Measurements from ENCODE around the gene ECM1.

- TF ChIP-seq CTCF (conservative IDR thresholded peaks at IDR 0.05; ENCODE audit: low read depth, low read length) (no peak), EZH2phosphoT487 (IDR thresholded peaks at IDR 0.05; ENCODE audit: borderline replicate concordance, low read length) (no peak), EZH2 (IDR thresholded peaks at IDR 0.05; ENCODE audit: low read length, unreplicated experiment) (no peak)
Observed at GRCh38 chr1:150466964-150467363, 40.9 kb upstream of the ECM1 start.
